Transverse colon (tissue), 4 donors: Measurements from ENCODE around the gene HOXB4. TPM values are rescaled to one million over a fixed set of nuclear protein-coding genes. Genes with fewer than 3 reads are reported as not detected.
A peak's percentile ranks its signal among the peaks of the same experiment; 100 is the strongest.

Experiments
- DNase-seq: peaks from one replicate; pipeline ENCODE4 v3.0.0-alpha.2; 2019
- H3K27ac ChIP-seq, 4 donors: fragments of 200-600 bp; sonication (generic); 2 replicates each; pipeline ENCODE4 v1.5.1; 2016 to 2018; ENCODE audit warnings: inconsistent platforms in 4 of 4
- H3K27me3 ChIP-seq: fragments of 200-600 bp; sonication (generic); 2 replicates; pipeline ENCODE4 v1.5.1; 2017; ENCODE audit warnings: inconsistent platforms
- H3K36me3 ChIP-seq, 4 donors: fragments of 200-600 bp; sonication (generic); 2 replicates each; pipeline ENCODE4 v1.5.1; 2017 to 2019; ENCODE audit warnings: inconsistent platforms in 4 of 4
- H3K4me1 ChIP-seq, 4 donors: fragments of 200-600 bp; sonication (generic); 2 replicates each; pipeline ENCODE4 v1.5.1; 2017 to 2020; ENCODE audit warnings: inconsistent platforms in 4 of 4
- H3K4me3 ChIP-seq, 4 donors: fragments of 200-600 bp; sonication (generic); 1 replicate in 1 of 4; 2 replicates in 3 of 4; pipeline versions ENCODE4 v1.5.1 to v1.6.1; 2017 to 2019; ENCODE audit warnings: inconsistent platforms in 4 of 4
- H3K9me3 ChIP-seq, 2 donors: fragments of 200-600 bp; sonication (generic); 2 replicates each; pipeline ENCODE4 v1.5.1; 2017 to 2019; ENCODE audit warnings: inconsistent platforms in 2 of 2
- EP300 ChIP-seq: sonication (generic); formaldehyde crosslinking; IDR thresholded peaks from one replicate; pipeline ENCODE4 v1.6.1; 2017; ENCODE audit warnings: antibody characterized with exemption, low read depth
- POLR2A ChIP-seq: fragments of 450-650 bp; IDR thresholded peaks from one replicate; pipeline ENCODE4 v1.6.1; 2016; ENCODE audit warnings: antibody characterized with exemption, mild to moderate bottlenecking, moderate library complexity
- POLR2AphosphoS5 ChIP-seq, 3 donors: sonication (generic); formaldehyde crosslinking; IDR thresholded peaks; one replicate each; pipeline ENCODE4 v1.6.1; 2016; ENCODE audit warnings: antibody characterized with exemption in 3 of 3
- WGBS, 2 donors: methylation state at CpG; one replicate each; pipeline ENCODE4 v1.1.5; 2018; ENCODE audit warnings: low coverage in 1 of 2; 5-methylcytosine and 5-hydroxymethylcytosine counted together
- in situ Hi-C, 4 donors: fragments of 200-750 bp; cut with MboI; loops; one replicate each; pipeline versions ENCODE4 v1.15.0 to v1.15.1; 2017; ENCODE audit warnings: low sequenced_read_pairs in 3 of 4, low pct_ligation_motif_present in 1 of 4, low pct_unique_long_range_greater_than_20kb in 1 of 4
- intact Hi-C: fragments of 100-400 bp; cut with DNase I; formaldehyde crosslinking; loops from one replicate; pipeline ENCODE4 v1.15.1; 2023; ENCODE audit warnings: low total_unique reads
- total RNA-seq, 4 donors: library from RNA; depleted of rRNA; stranded (reverse); fragments of >200 nt; gene quantifications; one replicate each; pipeline ENCODE4 v1.1.0, GENCODE V29; 2016
- TF ChIP-seq, protein P1 (sequence below), 5 experiments: fragments of 200-600 bp in 3 of 5; fragments of 450-650 bp in 2 of 5; sonication (generic) in 3 of 5; IDR thresholded peaks; 1 replicate in 2 of 5; 2 replicates in 3 of 5; pipeline ENCODE4 v1.5.1; 2016 to 2017; ENCODE audit warnings: antibody characterized with exemption in 5 of 5, inconsistent platforms in 3 of 5, mild to moderate bottlenecking in 2 of 5, moderate library complexity in 1 of 5

The HOXB4 gene
- total RNA-seq, 4 donors from 2014 or later, result 1.9 to 4.8 (median 2.0) TPM; not detected in 1

DNA sequence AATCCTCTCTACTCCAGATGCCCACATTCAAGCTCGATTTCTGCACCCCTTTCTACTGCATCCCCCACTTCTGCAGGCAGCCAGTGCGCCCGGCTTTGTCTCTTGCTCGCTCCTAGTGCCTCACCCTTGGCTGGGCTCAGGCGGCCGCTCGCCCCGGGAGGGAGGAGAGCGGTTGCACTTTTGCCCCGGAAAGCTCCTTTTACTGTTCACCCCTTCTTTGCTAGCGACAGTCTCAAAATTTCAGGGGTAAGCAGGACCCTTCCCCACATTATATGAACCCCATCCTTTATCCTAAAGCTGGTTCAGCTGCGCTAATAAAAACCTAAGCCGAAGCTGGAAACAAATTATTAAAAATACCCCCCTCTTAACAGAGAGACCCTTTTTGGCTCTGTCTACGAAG lies 14.4 kb upstream of the HOXB4 start:
- H3K36me3 ChIP-seq, result peaks cover 0 to 5% (median 0%) of the 10 kb centered on the region in 4 donors
- in situ Hi-C loops (loop anchor here in 2 of 4 donors (5.0 to 10.0 kb wide), 3 partner anchors 98 to 248 kb away; no protein-coding TSS in a partner anchor), intact Hi-C loops (no loop called here)
- peak overlapping the region; percentile 89 to 95 (median 92) for H3K27ac ChIP-seq
- H3K4me1 ChIP-seq, result peaks cover 4 to 83% (median 30%) of the 10 kb centered on the region in 4 donors
- no peaks in the 10 kb centered on the region for H3K9me3 ChIP-seq
- DNase-seq, result no peak
- peak overlapping the region; percentile 31 to 64 (median 39) for H3K4me3 ChIP-seq
- peaks cover 5% of the 10 kb centered on the region for H3K27me3 ChIP-seq
- 24 to 54% methylated on average over 14 of the region's 14 CpGs for WGBS, 2 donors
- no peak for TF ChIP-seq EP300

- intact Hi-C loops (no loop called here), in situ Hi-C loops (loop anchor here in 2 of 4 donors (5.0 to 10.0 kb wide), 3 partner anchors 97 to 247 kb away; no protein-coding TSS in a partner anchor)
- Histone ChIP-seq H3K4me1 (peaks cover 0 to 83% (median 30%) of the 10 kb centered on the region in 4 donors), H3K9me3 (no peaks in the 10 kb centered on the region), H3K4me3 (peak overlapping the region; percentile 31 to 64 (median 39)), H3K27me3 (peaks cover 5% of the 10 kb centered on the region), H3K36me3 (peaks cover 0 to 5% (median 0%) of the 10 kb centered on the region in 4 donors), H3K27ac (peak overlapping the region; percentile 89 to 95 (median 92))
- no peak for DNase-seq
- TF ChIP-seq POLR2AphosphoS5 (IDR thresholded peaks at IDR 0.05), result no peak
- no peak for TF ChIP-seq EP300
- 35 to 51% methylated on average over 9 to 33 of the region's 33 CpGs for WGBS, 2 donors
Measured at GRCh38 chr17:48592057-48592514, 13.9 kb upstream of the HOXB4 start.

DNA sequence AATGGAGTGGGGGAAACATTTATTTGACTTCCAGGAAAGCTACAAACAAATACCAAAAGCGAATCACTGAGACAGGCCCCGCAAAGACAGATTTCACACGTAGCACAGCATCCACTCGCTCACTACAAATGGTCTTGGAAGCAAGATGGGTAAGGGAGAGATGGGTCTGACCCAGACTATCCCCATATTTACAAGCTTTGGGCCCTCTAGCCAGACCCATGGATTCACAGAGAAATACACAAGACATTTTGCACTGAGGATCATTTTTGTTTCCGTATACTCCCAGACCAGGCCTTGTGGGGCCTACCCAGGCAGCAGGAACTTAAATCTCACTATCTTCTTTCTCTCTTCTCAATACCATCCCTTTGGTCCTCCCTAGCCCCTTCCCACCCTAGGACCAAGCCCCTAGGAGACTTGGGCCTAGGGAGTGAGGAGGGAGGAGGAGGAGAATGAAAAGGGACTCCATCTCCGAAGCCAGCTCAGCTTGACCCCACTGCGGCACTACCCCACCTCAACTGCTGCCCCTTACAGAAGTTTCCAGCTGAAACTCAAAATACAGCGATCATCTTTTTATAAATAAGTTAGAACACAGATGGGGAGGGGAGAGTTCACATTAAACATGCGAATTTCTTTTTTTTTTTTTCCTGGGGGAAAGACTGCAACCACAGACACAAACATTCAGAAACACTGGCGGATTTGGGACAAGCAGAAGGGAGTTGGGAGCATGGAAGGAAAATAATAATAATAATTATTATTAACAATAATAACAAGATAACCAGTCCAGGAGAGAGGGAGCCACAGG lies 13.3 kb upstream of the HOXB4 start:
- H3K4me1 ChIP-seq, result peaks cover 0 to 83% (median 32%) of the 10 kb centered on the region in 4 donors
- in situ Hi-C loops, result loop anchor here in 2 of 4 donors (5.0 to 10.0 kb wide), 3 partner anchors 97 to 247 kb away; no protein-coding TSS in a partner anchor
- H3K4me3 ChIP-seq, result peak overlapping the region; percentile 4 to 64 (median 37)
- intact Hi-C loops, result no loop called here
- H3K27me3 ChIP-seq, result peaks cover 5% of the 10 kb centered on the region
- no peak for DNase-seq
- H3K9me3 ChIP-seq, result no peaks in the 10 kb centered on the region
- WGBS, 2 donors, result 59 to 63% methylated on average over 4 to 10 of the region's 10 CpGs
- peaks cover 0 to 5% (median 0%) of the 10 kb centered on the region in 4 donors for H3K36me3 ChIP-seq
- peak overlapping the region; percentile 89 to 95 (median 92) for H3K27ac ChIP-seq
- no peak for TF ChIP-seq POLR2A
- TF ChIP-seq, protein P1, sequence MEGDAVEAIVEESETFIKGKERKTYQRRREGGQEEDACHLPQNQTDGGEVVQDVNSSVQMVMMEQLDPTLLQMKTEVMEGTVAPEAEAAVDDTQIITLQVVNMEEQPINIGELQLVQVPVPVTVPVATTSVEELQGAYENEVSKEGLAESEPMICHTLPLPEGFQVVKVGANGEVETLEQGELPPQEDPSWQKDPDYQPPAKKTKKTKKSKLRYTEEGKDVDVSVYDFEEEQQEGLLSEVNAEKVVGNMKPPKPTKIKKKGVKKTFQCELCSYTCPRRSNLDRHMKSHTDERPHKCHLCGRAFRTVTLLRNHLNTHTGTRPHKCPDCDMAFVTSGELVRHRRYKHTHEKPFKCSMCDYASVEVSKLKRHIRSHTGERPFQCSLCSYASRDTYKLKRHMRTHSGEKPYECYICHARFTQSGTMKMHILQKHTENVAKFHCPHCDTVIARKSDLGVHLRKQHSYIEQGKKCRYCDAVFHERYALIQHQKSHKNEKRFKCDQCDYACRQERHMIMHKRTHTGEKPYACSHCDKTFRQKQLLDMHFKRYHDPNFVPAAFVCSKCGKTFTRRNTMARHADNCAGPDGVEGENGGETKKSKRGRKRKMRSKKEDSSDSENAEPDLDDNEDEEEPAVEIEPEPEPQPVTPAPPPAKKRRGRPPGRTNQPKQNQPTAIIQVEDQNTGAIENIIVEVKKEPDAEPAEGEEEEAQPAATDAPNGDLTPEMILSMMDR (IDR thresholded peaks at IDR 0.05), result no peak

GRCh38 chr17:48590607-48591161 lies 12.5 kb upstream of the HOXB4 start:
- no peaks in the 10 kb centered on the region for H3K9me3 ChIP-seq
- H3K4me1 ChIP-seq, result peaks cover 0 to 84% (median 33%) of the 10 kb centered on the region in 4 donors
- intact Hi-C loops (no loop called here), in situ Hi-C loops (loop anchor here in 2 of 4 donors (5.0 to 10.0 kb wide), 3 partner anchors 96 to 246 kb away; no protein-coding TSS in a partner anchor)
- peaks cover 0 to 5% (median 0%) of the 10 kb centered on the region in 4 donors for H3K36me3 ChIP-seq
- no peak for DNase-seq
- peak overlapping the region; percentile 89 to 95 (median 92) for H3K27ac ChIP-seq
- H3K27me3 ChIP-seq, result peaks cover 5% of the 10 kb centered on the region
- no peak for TF ChIP-seq POLR2A
- TF ChIP-seq POLR2AphosphoS5 (IDR thresholded peaks at IDR 0.05), result no peak
- peak overlapping the region in 3 of 4 donors; percentile 15 to 64 (median 33) for H3K4me3 ChIP-seq

DNA sequence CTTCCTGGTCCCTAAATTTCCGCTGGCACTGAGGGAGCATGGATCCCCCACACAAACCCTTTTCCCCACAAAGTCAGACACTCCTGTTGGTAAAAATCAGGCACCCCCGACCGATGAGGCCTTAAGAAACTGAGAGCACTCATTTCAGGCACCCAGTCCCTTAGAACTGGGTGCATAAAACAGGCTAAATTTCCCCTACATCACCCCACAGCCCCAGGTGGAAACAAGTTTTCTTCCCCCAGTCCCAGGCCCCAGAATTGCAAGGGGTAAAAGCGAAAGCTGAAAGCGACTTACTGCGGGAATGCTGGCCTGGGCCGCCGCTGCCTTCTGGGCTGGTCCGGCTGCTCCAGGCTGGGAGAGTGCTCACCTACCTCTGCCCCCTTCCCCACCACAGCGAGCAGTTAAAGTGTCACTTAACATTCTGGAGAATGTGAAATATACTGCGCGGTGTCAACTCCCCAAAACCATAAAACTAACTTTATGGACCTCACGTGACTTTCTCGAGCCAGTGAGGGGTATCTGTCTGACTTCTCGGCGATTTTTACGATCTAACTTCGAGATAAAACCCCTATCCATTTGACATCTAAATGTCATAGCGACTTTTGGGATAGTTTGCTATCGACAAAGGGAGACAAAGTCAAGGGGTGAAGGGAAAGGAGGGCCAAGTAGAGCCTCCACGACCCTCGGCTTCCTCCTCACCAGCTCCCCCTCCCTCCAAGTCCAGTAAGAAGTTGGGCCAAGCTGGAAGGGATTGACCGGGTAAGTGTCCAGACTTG lies 11.9 kb upstream of the HOXB4 start, which contains the start of gene HOXB3:
Gene HOXB3 (minus strand): TSS at position 411 of the 776 bp plus-strand sequence. CDS start 37,767 bp downstream, outside the sequence.
- WGBS, 2 donors, result 30 to 39% methylated on average over 11 to 23 of the region's 23 CpGs
- TF ChIP-seq EP300 (no peak), POLR2AphosphoS5 (IDR thresholded peaks at IDR 0.05) (peak; percentile 51 to 80 (median 69)), POLR2A (peak; percentile 13)
- TF ChIP-seq, protein P1 (IDR thresholded peaks at IDR 0.05), result no peak
- Histone ChIP-seq H3K4me3 (peak within 1 kb of the TSS; percentile 15 to 64 (median 27)), H3K27me3 (peaks cover 5% of the 10 kb centered on the region), H3K27ac (peak within 1 kb of the TSS; percentile 89 to 95 (median 92)), H3K4me1 (peaks cover 0 to 80% (median 34%) of the 10 kb centered on the region in 4 donors), H3K9me3 (no peaks in the 10 kb centered on the region), H3K36me3 (peaks cover 0 to 2% (median 0%) of the 10 kb centered on the region in 4 donors)
- in situ Hi-C loops, result loop anchor here in 2 of 4 donors (5.0 to 10.0 kb wide), 3 partner anchors 95 to 245 kb away; no protein-coding TSS in a partner anchor
- no peak for DNase-seq
- intact Hi-C loops, result no loop called here
